ENCODE results near the gene MFRP.

DNA sequence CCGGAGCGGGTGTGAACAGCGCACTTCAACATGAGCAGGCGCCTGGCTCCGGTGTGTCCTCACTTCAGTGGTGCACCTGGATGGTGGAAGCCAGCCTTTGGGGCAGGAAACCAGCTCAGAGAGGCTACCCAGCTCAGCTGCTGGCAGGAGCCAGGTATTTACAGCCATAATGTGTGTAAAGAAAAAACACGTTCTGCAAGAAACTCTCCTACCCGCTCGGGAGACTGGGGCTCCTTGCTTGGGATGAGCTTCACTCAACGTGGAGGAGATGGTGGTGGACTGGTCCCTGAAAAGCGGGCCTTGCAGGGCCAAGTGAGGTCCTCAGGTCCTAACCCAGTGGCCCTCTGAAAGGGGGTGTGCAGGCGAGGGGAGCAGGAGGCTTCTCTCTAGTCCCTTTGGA lies 37.1 kb downstream of the MFRP start:
- TF ChIP-seq, protein P1, sequence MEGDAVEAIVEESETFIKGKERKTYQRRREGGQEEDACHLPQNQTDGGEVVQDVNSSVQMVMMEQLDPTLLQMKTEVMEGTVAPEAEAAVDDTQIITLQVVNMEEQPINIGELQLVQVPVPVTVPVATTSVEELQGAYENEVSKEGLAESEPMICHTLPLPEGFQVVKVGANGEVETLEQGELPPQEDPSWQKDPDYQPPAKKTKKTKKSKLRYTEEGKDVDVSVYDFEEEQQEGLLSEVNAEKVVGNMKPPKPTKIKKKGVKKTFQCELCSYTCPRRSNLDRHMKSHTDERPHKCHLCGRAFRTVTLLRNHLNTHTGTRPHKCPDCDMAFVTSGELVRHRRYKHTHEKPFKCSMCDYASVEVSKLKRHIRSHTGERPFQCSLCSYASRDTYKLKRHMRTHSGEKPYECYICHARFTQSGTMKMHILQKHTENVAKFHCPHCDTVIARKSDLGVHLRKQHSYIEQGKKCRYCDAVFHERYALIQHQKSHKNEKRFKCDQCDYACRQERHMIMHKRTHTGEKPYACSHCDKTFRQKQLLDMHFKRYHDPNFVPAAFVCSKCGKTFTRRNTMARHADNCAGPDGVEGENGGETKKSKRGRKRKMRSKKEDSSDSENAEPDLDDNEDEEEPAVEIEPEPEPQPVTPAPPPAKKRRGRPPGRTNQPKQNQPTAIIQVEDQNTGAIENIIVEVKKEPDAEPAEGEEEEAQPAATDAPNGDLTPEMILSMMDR (IDR thresholded peaks at IDR 0.05): no peak
- TF ChIP-seq POLR2A (IDR thresholded peaks at IDR 0.05): no peak

All from testis (tissue), 2 donors.